HS-27A (cell line): ENCODE measurements around the gene CDH4.

Source experiments
- DNase-seq: peaks from one replicate; pipeline ENCODE4 v3.0.0-alpha.2; 2012; ENCODE audit warnings: low read depth, missing footprints

The CDH4 gene

DNA sequence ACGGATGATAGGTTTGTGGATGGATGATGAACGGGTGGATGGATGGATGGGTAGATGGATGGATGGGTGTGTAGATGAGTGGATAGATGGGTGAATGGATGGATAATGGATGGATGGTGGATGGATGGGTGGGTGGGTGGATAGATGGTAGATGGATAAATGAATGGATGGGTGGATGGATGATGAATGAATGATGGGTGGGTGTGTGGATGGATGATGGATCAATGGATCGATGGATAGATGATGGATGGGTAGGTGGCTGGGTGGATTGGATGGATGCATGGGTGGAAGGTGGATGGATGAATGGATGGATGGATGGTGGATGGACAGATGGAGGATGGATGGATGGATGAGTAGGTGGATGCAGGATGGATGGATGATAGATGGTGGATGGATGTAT is 419.5 kb downstream of the CDH4 start:
- DNase-seq: no peak

DNA sequence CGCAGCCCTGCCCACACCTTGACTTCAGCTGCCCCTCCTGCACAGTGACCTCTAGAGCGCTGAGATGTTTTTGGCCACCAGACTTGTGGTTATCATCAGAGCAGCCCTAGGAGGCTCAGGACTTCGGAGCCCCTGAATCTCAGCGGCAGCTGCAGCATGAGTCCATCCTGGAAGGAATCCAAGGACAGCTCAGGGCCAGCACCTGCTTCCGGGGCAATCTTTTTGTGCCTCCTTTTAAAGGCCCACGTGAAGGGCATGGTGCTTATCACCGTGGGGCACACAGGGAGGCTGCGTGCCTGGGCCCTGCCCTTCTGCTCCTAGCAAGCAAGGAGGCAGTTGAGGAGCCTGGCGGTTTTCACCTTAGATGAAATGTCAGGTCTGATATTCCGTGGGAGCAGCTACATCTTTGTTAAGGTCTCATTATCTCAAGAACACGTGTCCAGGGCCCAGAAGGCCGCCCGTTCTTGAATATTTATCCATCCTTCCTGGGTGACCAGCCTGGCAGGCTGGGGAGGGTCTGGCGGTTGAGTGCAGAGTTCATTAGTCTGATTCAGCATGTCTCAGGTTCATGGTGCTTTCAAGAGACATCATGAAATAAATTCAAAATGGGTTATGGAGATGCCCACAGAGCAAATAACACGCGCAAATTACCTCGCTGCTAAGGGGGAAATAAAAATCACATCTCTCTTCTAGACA is 421.2 kb downstream of the CDH4 start:
- no peak for DNase-seq

- no peak for DNase-seq
Observed at GRCh38 chr20:61674121-61674520, 422.1 kb downstream of the CDH4 start.

GRCh38 chr20:61674688-61675087 is 422.6 kb downstream of the CDH4 start:
- DNase-seq: no peak

DNA sequence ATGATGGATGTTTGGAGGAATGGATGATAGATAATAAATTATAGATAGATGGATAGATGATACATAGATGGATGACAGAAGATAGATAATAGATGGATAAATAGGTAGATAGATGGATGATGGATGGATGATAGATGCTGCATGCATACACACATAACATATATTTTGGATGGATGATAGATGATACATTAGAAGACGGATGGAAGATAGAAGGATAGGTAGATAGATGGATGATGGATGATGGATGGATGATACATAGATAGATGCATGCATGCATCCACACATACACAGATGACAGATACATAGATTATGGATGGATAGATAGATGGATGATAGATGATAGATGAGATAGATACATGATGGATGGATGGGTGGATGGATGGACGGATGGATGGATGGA is 425.9 kb downstream of the CDH4 start:
- no peak for DNase-seq

DNA sequence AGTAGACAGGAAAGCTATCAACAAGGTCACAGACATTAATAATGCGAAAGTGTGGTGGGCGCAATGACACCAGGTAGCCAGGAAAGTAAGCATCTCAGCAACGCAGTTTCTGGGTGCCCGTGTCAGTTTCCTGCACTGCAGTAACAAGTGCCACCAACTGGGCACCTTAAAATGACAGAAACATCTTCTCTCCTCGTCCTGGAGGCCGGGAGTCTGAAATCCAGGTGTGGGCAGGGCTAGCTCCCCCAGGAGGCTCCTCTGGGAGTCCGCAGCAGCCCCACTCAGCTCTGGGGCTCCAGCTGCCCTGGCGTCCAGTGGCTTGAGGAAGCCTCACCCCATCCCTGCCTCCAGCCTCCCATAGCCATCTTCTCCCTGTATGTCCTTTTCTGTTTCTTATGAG is 426.4 kb downstream of the CDH4 start:
- DNase-seq: no peak

- no peak for DNase-seq
Observed at GRCh38 chr20:61679473-61679872, 427.4 kb downstream of the CDH4 start.

DNA sequence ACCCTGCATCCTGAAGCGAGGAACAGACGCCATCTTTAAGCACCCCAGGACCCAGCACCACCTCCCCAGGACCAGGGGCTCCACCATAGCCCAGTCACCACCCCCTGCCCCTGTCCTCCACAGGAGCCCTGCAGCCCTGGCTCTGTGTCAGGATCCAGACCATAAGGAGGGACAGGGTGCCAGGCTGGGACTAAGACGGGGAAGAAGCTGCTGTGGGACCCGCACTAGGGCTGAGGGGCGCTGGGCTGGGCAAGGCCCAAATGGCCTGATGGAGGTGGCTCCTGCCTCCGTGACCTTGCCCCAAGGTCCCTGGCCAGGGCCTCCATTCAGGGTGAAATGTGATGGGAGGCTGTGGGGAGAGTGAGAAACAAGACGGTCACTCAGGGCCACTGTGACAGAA is 428.0 kb downstream of the CDH4 start:
- no peak for DNase-seq

DNA sequence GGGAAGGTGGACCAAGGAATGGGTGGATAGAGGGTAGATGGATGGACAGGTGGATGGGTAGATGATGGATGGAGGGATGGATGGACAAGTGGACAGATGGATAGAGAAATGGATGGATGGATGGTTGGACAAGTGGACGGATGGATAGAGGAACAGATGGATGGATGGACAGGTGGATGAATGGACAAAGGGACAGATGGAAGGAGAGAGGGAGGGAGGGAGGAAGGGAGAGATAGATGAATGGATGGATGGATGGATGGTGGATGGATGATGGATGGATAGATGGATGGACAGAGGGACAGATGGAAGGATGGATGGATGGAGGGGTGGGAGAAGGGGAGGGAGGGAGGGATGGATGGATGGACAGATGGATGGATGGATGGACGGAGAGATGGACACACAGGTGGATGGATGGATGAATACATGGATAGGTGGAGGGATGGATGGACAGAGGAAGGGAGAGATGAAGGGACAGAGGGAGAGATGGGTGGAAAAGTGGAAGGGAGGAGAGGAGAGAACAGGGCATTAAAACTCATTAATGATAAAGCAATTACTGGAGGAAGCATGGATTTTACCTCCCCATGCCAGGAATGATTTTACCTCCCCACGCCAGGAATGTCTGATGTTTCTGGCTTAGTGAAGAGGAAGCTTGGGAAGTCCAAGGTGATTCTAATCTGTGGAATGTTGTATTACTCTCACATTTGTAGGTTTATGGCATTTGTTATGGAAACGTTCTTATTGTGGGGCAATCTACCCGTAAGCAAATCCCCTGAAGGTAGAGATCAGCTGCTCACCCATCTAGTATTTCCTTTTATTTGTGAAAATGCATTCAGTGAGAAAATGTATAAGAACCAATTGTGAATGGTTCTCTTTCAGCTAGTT is 430.3 kb downstream of the CDH4 start:
- no peak for DNase-seq

DNA sequence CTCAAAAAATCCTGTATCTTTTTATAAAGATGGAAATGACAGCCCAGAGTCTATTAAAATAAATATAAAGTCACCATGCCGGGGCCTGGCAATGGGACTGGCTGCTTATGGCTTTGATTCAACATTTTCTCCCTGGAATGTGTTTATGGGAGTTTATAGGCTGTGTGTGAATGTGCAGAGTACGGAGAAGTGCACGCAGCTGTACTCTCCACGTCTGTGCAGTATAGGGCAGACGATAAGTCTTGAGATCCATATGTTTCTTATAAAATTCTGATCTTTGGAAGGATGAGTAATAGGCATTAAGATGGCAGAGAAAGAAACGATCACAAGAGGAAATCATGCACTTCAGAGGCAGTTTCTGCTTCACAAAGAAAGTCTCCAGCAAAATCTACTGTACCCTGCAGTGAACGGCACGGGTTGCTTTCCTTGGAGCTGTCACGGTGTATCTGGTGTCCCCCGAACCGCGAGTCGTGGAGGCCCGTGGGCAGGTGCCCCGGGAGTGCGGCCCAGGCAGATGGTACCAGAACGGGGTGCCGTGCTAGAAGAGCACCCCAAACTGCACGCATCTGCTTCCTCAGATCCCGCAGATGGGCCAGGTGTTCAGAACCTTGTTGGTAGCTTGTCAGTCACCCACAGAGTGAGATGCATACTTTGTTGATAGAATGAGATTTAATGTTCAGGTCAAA is 431.1 kb downstream of the CDH4 start:
- DNase-seq: no peak

- no peak for DNase-seq
Observed at GRCh38 chr20:61683721-61684120, 431.7 kb downstream of the CDH4 start.

DNA sequence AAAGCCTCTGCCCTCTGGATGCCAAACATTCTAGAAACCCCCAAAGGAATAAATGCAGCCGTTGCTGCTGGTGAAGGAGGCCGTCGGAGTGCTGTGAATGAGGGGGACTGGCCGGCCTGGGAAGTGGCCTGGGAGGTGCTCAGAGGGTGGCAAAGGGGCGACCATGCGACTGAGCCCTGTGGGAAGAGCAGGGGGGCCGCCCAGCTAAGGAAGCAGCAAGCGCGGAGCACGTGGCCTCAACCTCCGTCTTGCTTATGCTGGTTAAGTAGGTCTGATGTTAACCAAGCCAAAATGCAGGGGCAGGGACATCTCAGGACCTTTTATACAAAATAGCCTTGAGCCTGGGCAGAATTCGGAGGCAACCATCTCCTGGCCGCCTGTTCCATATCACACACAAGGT is 432.1 kb downstream of the CDH4 start:
- DNase-seq: no peak

DNA sequence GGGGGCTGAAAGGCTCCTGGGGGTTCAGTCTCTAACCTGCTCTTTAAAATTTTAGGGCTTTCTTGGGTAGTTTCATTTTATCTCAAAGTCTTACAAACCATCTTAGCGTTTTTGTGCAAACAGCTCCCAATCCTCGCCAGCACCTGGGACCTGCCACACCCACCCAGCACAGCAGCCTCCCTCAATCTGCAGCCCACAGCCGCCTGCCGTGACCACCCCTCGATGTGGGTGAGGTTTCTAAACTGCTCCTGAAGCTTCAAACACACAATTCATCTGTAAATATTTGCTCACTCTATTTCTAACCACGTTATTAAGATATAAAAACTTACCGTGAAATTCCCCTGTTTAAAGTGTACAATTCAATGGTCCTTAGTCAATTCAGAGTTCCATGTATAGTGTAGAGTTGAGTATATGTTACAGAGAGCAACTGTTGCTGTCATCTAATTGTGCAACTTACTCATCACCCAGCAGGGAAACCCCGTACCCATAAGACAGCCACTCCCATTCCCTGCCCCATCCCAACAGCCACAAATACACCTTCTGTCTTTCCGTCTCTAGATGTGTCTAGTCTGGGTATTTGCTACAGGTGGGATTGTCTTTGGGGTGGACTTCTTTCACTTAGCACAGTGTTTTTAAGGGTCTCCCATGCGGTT is 432.6 kb downstream of the CDH4 start:
- DNase-seq: no peak

DNA sequence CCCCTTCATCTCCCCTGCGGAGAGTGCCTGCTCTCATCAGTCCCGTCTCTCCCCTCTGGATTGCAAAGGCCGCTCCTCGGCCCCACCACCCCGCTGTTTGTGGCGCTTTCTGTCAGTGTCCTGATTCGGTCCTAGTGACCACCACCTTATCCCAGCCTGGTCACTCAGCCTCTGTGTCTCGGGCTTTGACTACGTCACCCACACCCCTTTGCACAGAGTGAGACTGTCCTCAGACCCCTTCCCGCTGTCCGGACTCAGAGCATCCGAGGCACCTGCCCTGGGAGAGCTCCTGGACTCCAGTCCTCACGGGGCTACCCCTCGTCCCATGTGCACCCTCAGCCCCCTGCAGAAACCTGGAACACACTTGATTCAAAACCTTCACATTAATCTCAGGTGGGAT is 433.4 kb downstream of the CDH4 start:
- DNase-seq: no peak

DNA sequence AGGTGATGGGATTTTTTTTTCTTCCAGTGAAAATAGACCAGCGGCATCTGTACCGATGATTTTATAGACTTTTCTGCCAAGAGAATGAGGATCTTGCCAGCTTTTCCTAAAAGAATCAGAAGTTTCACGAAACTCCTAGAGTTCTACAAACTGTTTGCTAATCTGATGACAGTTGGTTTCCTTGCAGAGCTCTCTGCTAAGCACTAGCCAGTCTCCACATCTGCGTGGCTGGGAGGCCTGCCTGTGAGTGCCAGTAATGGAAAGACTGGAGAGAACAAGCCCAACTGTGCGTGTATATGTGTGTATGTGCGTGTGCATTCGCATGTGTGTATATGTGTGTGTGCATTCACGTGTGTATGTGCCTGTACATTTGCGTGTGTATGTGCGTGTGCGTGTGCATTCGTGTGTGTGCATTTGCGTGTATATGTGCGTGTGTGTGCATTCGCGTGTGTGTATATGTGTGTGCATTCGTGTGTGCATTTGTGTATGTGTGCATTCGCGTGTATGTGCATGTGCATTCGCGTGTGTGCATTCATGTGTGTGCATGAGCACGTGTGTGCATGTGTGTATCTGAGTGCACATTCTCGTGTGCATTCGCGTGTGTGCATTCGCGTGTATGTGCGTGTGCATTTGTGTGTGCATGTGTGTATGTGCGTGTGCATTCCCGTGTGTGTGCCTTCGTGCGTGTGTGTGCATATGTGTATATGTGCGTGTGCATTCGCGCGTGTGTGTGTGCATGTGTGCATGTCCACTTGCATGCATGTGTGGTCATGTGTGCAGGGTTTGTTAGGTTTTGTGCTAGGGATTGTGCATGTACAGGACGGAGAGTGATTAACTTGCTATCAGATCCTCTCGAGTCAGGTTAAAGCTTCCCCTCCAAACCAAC is 434.2 kb downstream of the CDH4 start:
- no peak for DNase-seq

- DNase-seq: no peak
Observed at GRCh38 chr20:61688411-61688810, 436.4 kb downstream of the CDH4 start.

DNA sequence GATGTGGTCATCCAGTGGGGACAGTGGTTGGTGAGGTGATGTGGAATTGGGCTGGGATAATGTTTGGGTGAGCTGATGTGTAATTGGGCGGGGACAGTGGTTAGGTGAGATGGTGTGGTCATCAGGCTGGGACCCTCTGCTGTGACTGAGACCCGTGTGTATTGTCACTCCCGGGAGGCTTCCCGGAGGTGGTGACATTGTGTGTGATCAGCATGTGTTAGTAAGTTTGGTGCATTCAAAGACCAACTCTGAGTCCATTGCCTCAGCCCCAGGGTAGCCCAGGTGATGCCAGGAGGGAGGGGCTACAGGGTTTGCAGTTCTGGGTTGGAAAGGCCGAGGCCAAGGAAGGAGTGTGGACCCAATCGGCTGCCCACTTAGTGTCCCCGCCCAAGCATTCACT is 438.1 kb downstream of the CDH4 start:
- DNase-seq: no peak

GRCh38 chr20:61690993-61691838 is 439.2 kb downstream of the CDH4 start:
- no peak for DNase-seq

GRCh38 chr20:61691978-61692377 is 439.9 kb downstream of the CDH4 start:
- no peak for DNase-seq

GRCh38 chr20:61692479-61692878 is 440.4 kb downstream of the CDH4 start:
- DNase-seq: no peak
